IMR-90 (cell line): ENCODE data around the gene SSU72. TPM values are rescaled to one million over a fixed set of nuclear protein-coding genes. Genes with fewer than 3 reads are reported as not detected.

ENCODE experiments used
- ATAC-seq: fragments of 200-7000 bp; cut with Tn5 transposase; 2 replicates; pipeline ENCODE4 v1.9.1; 2020; ENCODE audit warnings: low read depth, mild to moderate bottlenecking, moderate library complexity
- BruUV-seq: library from RNA; stranded (reverse); fragments of 400-500 nt; replicated peaks from 2 replicates; lab custom pipeline; 2021; lab: Mats Ljungman, UMichigan
- CTCF ChIA-PET: fragments of 300-600 bp; formaldehyde crosslinking; extraction: SDS; loops from one replicate; lab custom pipeline; 2021; ENCODE audit warnings: antibody characterized with exemption; lab: Yijun Ruan, JAX
- POLR2A ChIA-PET: fragments of 300-600 bp; sonication (Branson Sonifier 250); formaldehyde crosslinking; loops from one replicate; lab custom pipeline; 2022; ENCODE audit warnings: antibody characterized with exemption; ENCODE audit not compliant: unreplicated experiment; lab: Charles Lee
- DNase-seq: peaks from one replicate; pipeline ENCODE4 v3.0.0; 2013
- H2AFZ ChIP-seq: replicated peaks from 2 replicates; pipeline ENCODE3; 2013; ENCODE audit warnings: low read length, mild to moderate bottlenecking; ENCODE audit not compliant: poor library complexity
- H2AK5ac ChIP-seq: 2 replicates; pipeline ENCODE4 v1.6.1; 2013; ENCODE audit warnings: low read depth, low read length, inconsistent platforms
- H2AK9ac ChIP-seq: replicated peaks from 2 replicates; pipeline ENCODE3; 2013; ENCODE audit warnings: mild to moderate bottlenecking, low read depth, low read length, moderate library complexity; ENCODE audit not compliant: poor library complexity
- H2BK120ac ChIP-seq: 2 replicates; pipeline ENCODE4 v1.6.1; 2013; ENCODE audit warnings: low read depth, low read length, inconsistent platforms
- H2BK15ac ChIP-seq: 3 replicates; pipeline ENCODE4 v1.6.1; 2013; ENCODE audit warnings: low read depth, low read length, inconsistent platforms
- H2BK20ac ChIP-seq: 2 replicates; pipeline ENCODE4 v1.6.1; 2013; ENCODE audit warnings: low read depth, mild to moderate bottlenecking, inconsistent platforms, low read length, moderate library complexity
- H2BK5ac ChIP-seq: 2 replicates; pipeline ENCODE4 v1.6.1; 2013; ENCODE audit warnings: mild to moderate bottlenecking, low read depth, low read length, inconsistent platforms; ENCODE audit not compliant: poor library complexity, severe bottlenecking
- H3K14ac ChIP-seq: replicated peaks from 2 replicates; pipeline ENCODE4 v1.6.1; 2013; ENCODE audit warnings: low read depth, low read length, inconsistent platforms
- H3K18ac ChIP-seq: 2 replicates; pipeline ENCODE4 v1.6.1; 2013; ENCODE audit warnings: low read depth, low read length, control low read depth
- H3K23ac ChIP-seq: 2 replicates; pipeline ENCODE4 v1.6.1; 2013; ENCODE audit warnings: low read depth, low read length, inconsistent platforms
- H3K27ac ChIP-seq: 2 replicates; pipeline ENCODE4 v1.5.1; 2013; ENCODE audit warnings: mild to moderate bottlenecking, control low read depth, low read length; ENCODE audit not compliant: insufficient read depth
- H3K27me3 ChIP-seq: 2 replicates; pipeline ENCODE4 v1.6.1; 2013; ENCODE audit warnings: low read length; ENCODE audit not compliant: control insufficient read depth, insufficient read depth
- H3K36me3 ChIP-seq: 2 replicates; pipeline ENCODE4 v1.6.1; 2013; ENCODE audit warnings: low read length, mixed read lengths; ENCODE audit not compliant: control insufficient read depth, insufficient read depth
- H3K4ac ChIP-seq: 2 replicates; pipeline ENCODE4 v1.6.1; 2013; ENCODE audit warnings: low read depth, low read length, inconsistent platforms
- H3K4me1 ChIP-seq: 2 replicates; pipeline ENCODE4 v1.6.1; 2013; ENCODE audit warnings: low read length, mixed read lengths; ENCODE audit not compliant: control insufficient read depth, insufficient read depth
- H3K4me2 ChIP-seq: 2 replicates; pipeline ENCODE4 v1.6.1; 2013; ENCODE audit warnings: low read depth, mild to moderate bottlenecking, control low read depth, low read length, moderate library complexity
- H3K4me3 ChIP-seq: 2 replicates; pipeline ENCODE4 v1.5.1; 2013; ENCODE audit warnings: low read depth, mild to moderate bottlenecking, control low read depth, low read length, moderate library complexity; ENCODE audit not compliant: insufficient read depth
- H3K56ac ChIP-seq: 2 replicates; pipeline ENCODE4 v1.6.1; 2013; ENCODE audit warnings: low read length, inconsistent platforms; ENCODE audit not compliant: insufficient read depth; ENCODE audit errors: extremely low read depth
- H3K79me1 ChIP-seq, 2 experiments: 2 replicates each; pipeline ENCODE4 v1.6.1; 2013; ENCODE audit warnings: low read length in 2 of 2, inconsistent platforms in 1 of 2, low read depth in 1 of 2
- H3K9ac ChIP-seq: 2 replicates; pipeline ENCODE4 v1.6.1; 2013; ENCODE audit warnings: low read depth, low read length, control low read depth
- H3K9me1 ChIP-seq: 2 replicates; pipeline ENCODE4 v1.6.1; 2013; ENCODE audit warnings: low read length, inconsistent platforms; ENCODE audit not compliant: insufficient read depth
- H3K9me3 ChIP-seq: 2 replicates; pipeline ENCODE4 v1.6.1; 2013; ENCODE audit warnings: low read length; ENCODE audit not compliant: control insufficient read depth, insufficient read depth
- H4K20me1 ChIP-seq: 2 replicates; pipeline ENCODE4 v1.6.1; 2013; ENCODE audit warnings: low read length, inconsistent platforms; ENCODE audit not compliant: insufficient read depth
- H4K5ac ChIP-seq: 2 replicates; pipeline ENCODE4 v1.6.1; 2013; ENCODE audit warnings: mild to moderate bottlenecking, low read depth, low read length, control low read depth
- H4K8ac ChIP-seq, 2 experiments: 2 replicates each; pipeline ENCODE4 v1.6.1; 2013; ENCODE audit warnings: low read depth in 2 of 2, low read length in 2 of 2, control low read depth in 1 of 2, inconsistent platforms in 1 of 2
- H4K91ac ChIP-seq: 2 replicates; pipeline ENCODE4 v1.6.1; 2013; ENCODE audit warnings: low read depth, low read length, inconsistent platforms; ENCODE audit not compliant: insufficient read depth
- POLR2A ChIP-seq: IDR thresholded peaks from 2 replicates; pipeline ENCODE4 v1.6.1; 2012; ENCODE audit warnings: mild to moderate bottlenecking, low read depth, low read length
- WGBS, 2 experiments: methylation state at CpG; one replicate each; pipeline versions ENCODE4 v1.1.5 to v1.1.7; 2013; ENCODE audit warnings: missing lambda C conversion rate in 2 of 2; ENCODE audit not compliant: insufficient read length in 1 of 2; ENCODE audit errors: extremely low coverage in 2 of 2; 5-methylcytosine and 5-hydroxymethylcytosine counted together
- dilution Hi-C: fragments of 300-500 bp; cut with HindIII; formaldehyde crosslinking; loops from one replicate; pipeline ENCODE4 v1.14.3; 2018; ENCODE audit warnings: low sequenced_read_pairs; ENCODE audit not compliant: unreplicated experiment
- in situ Hi-C: fragments of 300-500 bp; cut with MboI; formaldehyde crosslinking; loops from 3 replicates; pipeline ENCODE4 v1.14.3; 2019; ENCODE audit warnings: low sequenced_read_pairs, inconsistent platforms, mixed read lengths
- intact Hi-C: fragments of 100-400 bp; cut with micrococcal nuclease; formaldehyde crosslinking; loops from 2 replicates; pipeline ENCODE4 v1.10.0; 2022
- polyA plus RNA-seq, 3 experiments: library from polyadenylated mRNA; depleted of rRNA; stranded (reverse); fragments of >200 nt; gene quantifications; 2 replicates each; pipeline ENCODE4 v1.2.3, GENCODE V29; 2012; ENCODE audit warnings: low replicate concordance in 1 of 3
- total RNA-seq: library from RNA; depleted of rRNA; stranded (reverse); fragments of >200 nt; gene quantifications from 2 replicates; pipeline ENCODE4 v1.2.3, GENCODE V29; 2012

Gene SSU72
- total and polyA plus RNA-seq, 2 of the 4 experiments (the other 2 are of a cell fraction) = 33.7 to 88.4 TPM

DNA sequence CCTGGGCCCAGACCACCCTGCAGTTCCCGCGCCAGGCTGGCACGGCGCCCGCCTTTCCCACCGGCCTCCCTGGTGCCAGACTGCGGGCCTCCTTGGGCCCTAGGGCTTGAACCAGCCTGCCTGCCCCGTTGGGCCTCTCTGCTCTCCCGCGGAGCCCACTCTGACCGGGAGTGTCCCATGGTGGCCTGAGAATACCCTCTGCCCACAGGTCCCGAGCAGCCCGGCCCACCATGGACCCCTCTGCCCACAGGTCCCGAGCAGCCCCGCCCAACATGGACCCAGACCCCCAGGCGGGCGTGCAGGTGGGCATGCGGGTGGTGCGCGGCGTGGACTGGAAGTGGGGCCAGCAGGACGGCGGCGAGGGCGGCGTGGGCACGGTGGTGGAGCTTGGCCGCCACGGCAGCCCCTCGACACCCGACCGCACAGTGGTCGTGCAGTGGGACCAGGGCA lies 48.5 kb upstream of the SSU72 start:
- no peak overlapping the region for H3K4ac ChIP-seq
- no peaks in the 10 kb centered on the region for H3K9me3 ChIP-seq
- intact Hi-C loops = no loop called here
- DNase-seq (no peak), ATAC-seq (no peak)
- H3K14ac ChIP-seq = no peak overlapping the region
- H2BK120ac ChIP-seq = no peak overlapping the region
- no peak overlapping the region for H3K56ac ChIP-seq
- H4K20me1 ChIP-seq = peaks cover 30% of the 10 kb centered on the region
- POLR2A ChIA-PET = no interaction called here
- dilution Hi-C loops = no loop called here
- peaks cover 30% of the 10 kb centered on the region for H3K36me3 ChIP-seq
- no peak overlapping the region for H2AK9ac ChIP-seq
- H3K4me2 ChIP-seq = no peak overlapping the region
- H2BK20ac ChIP-seq = no peak overlapping the region
- no peak overlapping the region for H3K9ac ChIP-seq
- H3K4me1 ChIP-seq = peaks cover 3% of the 10 kb centered on the region; the same call in 1 of the 2 replicates
- no peak overlapping the region for H2AK5ac ChIP-seq
- no peaks in the 10 kb centered on the region for H3K9me1 ChIP-seq
- no peak overlapping the region for H3K4me3 ChIP-seq
- BruUV-seq = no TSS peak
- H3K23ac ChIP-seq = no peak overlapping the region
- H3K27me3 ChIP-seq = no peaks in the 10 kb centered on the region
- no peak overlapping the region for H2BK5ac ChIP-seq
- WGBS, 2 experiments = 96% methylated on average over 19 of the region's 33 CpGs; no CpG with 5 or more reads in 1 of the 2 experiments
- no peak overlapping the region for H4K8ac ChIP-seq
- no peak overlapping the region for H2BK15ac ChIP-seq
- H3K79me1 ChIP-seq = peaks cover 0 to 29% of the 10 kb centered on the region in 2 experiments; a peak in 2 of 4 replicates
- H4K91ac ChIP-seq = no peak overlapping the region
- CTCF ChIA-PET = no interaction called here
- no peak overlapping the region for H3K18ac ChIP-seq
- no peak overlapping the region for H3K27ac ChIP-seq
- H2AFZ ChIP-seq = no peak overlapping the region
- no peak for TF ChIP-seq POLR2A
- in situ Hi-C loops = no loop called here
- no peak overlapping the region for H4K5ac ChIP-seq
